HepG2 (cell line): ENCODE results near the gene ARHGEF39. TPM values are rescaled to one million over a fixed set of nuclear protein-coding genes. Genes with fewer than 3 reads are reported as not detected.

Experiments used
- ARNTL ChIP-seq: sonication (generic); formaldehyde crosslinking; IDR thresholded peaks from 2 replicates; pipeline ENCODE4 v1.4.0; 2020; ENCODE audit warnings: mild to moderate bottlenecking, missing genetic modification reagents
- CHD4 ChIP-seq: fragments of 200-600 bp; sonication (generic); IDR thresholded peaks from 2 replicates; pipeline ENCODE4 v1.7.0; 2017; ENCODE audit warnings: mild to moderate bottlenecking, low read length, borderline replicate concordance
- FOXK1 ChIP-seq: sonication (generic); formaldehyde crosslinking; IDR thresholded peaks from 2 replicates; pipeline ENCODE4 v1.4.0; 2020; ENCODE audit warnings: low read depth, missing genetic modification reagents, borderline replicate concordance
- HCFC1 ChIP-seq: fragments of 150-350 bp; IDR thresholded peaks from 2 replicates; pipeline ENCODE4 v1.6.1; 2014; ENCODE audit warnings: low read depth, low read length
- HMGA1 ChIP-seq: sonication (generic); formaldehyde crosslinking; conservative IDR thresholded peaks from 2 replicates; pipeline ENCODE4 v1.4.0; 2020; ENCODE audit warnings: missing genetic modification reagents
- MAFF ChIP-seq: IDR thresholded peaks from 2 replicates; pipeline ENCODE4 v1.6.1; 2011; ENCODE audit warnings: low read depth, low read length, improper control_type of control experiment
- SP1 ChIP-seq, 2 experiments: fragments of 450-650 bp in 1 of 2; sonication (generic) in 1 of 2; formaldehyde crosslinking in 1 of 2; IDR thresholded peaks; 2 replicates each; pipeline versions ENCODE4 v1.4.0 to v1.6.1; 2016 to 2020; ENCODE audit warnings: missing genetic modification reagents in 1 of 2
- SRSF4 ChIP-seq: fragments of 200-400 bp; formaldehyde crosslinking; IDR thresholded peaks from one replicate; pipeline ENCODE4 v1.6.1; 2018; ENCODE audit warnings: mild to moderate bottlenecking, low read depth, low read length, moderate library complexity; ENCODE audit not compliant: poor library complexity, severe bottlenecking
- ZBTB21 ChIP-seq: sonication (generic); formaldehyde crosslinking; IDR thresholded peaks from 2 replicates; pipeline ENCODE4 v1.4.0; 2020; ENCODE audit warnings: missing genetic modification reagents
- ZNF232 ChIP-seq: sonication (generic); formaldehyde crosslinking; IDR thresholded peaks from 2 replicates; pipeline ENCODE4 v1.4.0; 2020; ENCODE audit warnings: missing genetic modification reagents, borderline replicate concordance
- ZNF235 ChIP-seq: sonication (generic); formaldehyde crosslinking; IDR thresholded peaks from 2 replicates; pipeline ENCODE4 v1.8.1; 2023; ENCODE audit warnings: mild to moderate bottlenecking, missing genetic modification reagents, borderline replicate concordance
- ZNF30 ChIP-seq: sonication (generic); formaldehyde crosslinking; IDR thresholded peaks from 2 replicates; pipeline ENCODE4 v1.5.0; 2020; ENCODE audit warnings: mild to moderate bottlenecking, missing genetic modification reagents
- ZNF44 ChIP-seq: sonication (generic); formaldehyde crosslinking; IDR thresholded peaks from 2 replicates; pipeline ENCODE4 v1.5.1; 2020; ENCODE audit warnings: mild to moderate bottlenecking, missing genetic modification reagents
- ZNF496 ChIP-seq: sonication (generic); formaldehyde crosslinking; IDR thresholded peaks from 2 replicates; pipeline ENCODE4 v1.8.1; 2023; ENCODE audit warnings: mild to moderate bottlenecking, moderate library complexity, missing genetic modification reagents; ENCODE audit not compliant: insufficient replicate concordance
- polyA plus RNA-seq, 8 experiments: library from polyadenylated mRNA; depleted of rRNA in 3 of 8; stranded (reverse) in 7 of 8; unstranded in 1 of 8; fragments of >200 nt; fragmentation: Illumina TruSeq in 4 of 8; extraction: Trizol in 4 of 8; gene quantifications; 2 replicates each; pipeline versions ENCODE4 v1.2.1 to v1.2.3, GENCODE V29; 2011 to 2016; ENCODE audit warnings: low read depth in 4 of 8, missing spikeins in 1 of 8, mixed read lengths in 1 of 8; ENCODE audit not compliant: insufficient read depth in 1 of 8
- total RNA-seq, 5 experiments: library from RNA; depleted of rRNA; stranded (reverse); fragments of >200 nt; fragmentation: Illumina TruSeq; extraction: Trizol; gene quantifications; 2 replicates each; pipeline ENCODE4 v1.2.3, GENCODE V29; 2016; ENCODE audit warnings: low read depth in 1 of 5
- TF ChIP-seq, protein P1 (sequence below): sonication (generic); formaldehyde crosslinking; IDR thresholded peaks from 2 replicates; pipeline ENCODE4 v1.5.0; 2020; ENCODE audit warnings: mild to moderate bottlenecking, missing genetic modification reagents
- TF ChIP-seq, protein P2 (sequence below): sonication (generic); formaldehyde crosslinking; IDR thresholded peaks from 2 replicates; pipeline ENCODE4 v1.5.0; 2020; ENCODE audit warnings: missing genetic modification reagents
- TF ChIP-seq, protein P3 (sequence below), 2 experiments: sonication (generic) in 1 of 2; formaldehyde crosslinking in 1 of 2; IDR thresholded peaks; 2 replicates each; pipeline versions ENCODE4 v1.4.0 to v1.6.1; 2018 to 2020; ENCODE audit warnings: missing genetic modification reagents in 2 of 2, borderline replicate concordance in 1 of 2, low read depth in 1 of 2, mild to moderate bottlenecking in 1 of 2, missing biosample characterization in 1 of 2
- TF ChIP-seq, protein P4 (sequence below): sonication (generic); formaldehyde crosslinking; IDR thresholded peaks from 2 replicates; pipeline ENCODE4 v1.8.0; 2022; ENCODE audit warnings: mild to moderate bottlenecking, missing genetic modification reagents, moderate library complexity
- TF ChIP-seq, protein P5 (sequence below): sonication (generic); formaldehyde crosslinking; IDR thresholded peaks from 2 replicates; pipeline ENCODE4 v1.4.0; 2020; ENCODE audit warnings: missing genetic modification reagents

Gene ARHGEF39
- total and polyA plus RNA-seq, 2 of the 13 experiments (the other 11 are each of a cell fraction or from before 2014, with no cell fraction given), result 11.2 to 12.3 TPM

DNA sequence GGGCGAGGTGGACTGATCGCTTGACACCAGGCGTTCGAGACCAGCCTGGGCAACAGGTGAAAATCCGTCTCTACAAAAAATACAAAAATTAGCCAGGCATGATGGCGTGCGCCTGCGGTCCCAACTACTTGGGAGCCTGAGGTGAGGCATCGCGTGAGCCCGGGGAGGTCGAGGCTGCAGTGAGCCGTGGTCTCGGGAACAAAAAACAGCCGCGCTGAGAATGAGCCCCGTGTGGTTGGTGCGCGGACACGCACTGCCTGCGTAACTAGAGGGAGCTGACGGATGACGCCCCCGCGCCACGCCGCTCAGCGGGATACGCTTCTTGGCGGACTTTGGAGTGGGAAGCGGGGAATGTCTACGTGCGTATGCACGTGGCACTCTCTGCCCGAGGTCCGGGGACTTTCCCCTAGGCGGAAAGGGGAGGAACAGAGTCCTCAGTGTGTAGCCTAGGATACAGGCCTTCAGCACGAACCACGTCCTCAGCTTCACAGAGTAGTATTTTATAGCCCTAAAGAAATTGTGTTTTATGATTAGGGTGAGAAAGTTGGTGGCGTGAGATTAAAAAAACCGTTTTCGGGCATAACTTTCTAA lies 7.4 kb downstream of the ARHGEF39 start, which contains the start of gene RMRP (continued):
- no peak for TF ChIP-seq CHD4
- peak; percentile 98 for TF ChIP-seq ARNTL (CRISPR knock-in tag)
- peak; percentile 91 for TF ChIP-seq ZBTB21
- TF ChIP-seq, protein P1, sequence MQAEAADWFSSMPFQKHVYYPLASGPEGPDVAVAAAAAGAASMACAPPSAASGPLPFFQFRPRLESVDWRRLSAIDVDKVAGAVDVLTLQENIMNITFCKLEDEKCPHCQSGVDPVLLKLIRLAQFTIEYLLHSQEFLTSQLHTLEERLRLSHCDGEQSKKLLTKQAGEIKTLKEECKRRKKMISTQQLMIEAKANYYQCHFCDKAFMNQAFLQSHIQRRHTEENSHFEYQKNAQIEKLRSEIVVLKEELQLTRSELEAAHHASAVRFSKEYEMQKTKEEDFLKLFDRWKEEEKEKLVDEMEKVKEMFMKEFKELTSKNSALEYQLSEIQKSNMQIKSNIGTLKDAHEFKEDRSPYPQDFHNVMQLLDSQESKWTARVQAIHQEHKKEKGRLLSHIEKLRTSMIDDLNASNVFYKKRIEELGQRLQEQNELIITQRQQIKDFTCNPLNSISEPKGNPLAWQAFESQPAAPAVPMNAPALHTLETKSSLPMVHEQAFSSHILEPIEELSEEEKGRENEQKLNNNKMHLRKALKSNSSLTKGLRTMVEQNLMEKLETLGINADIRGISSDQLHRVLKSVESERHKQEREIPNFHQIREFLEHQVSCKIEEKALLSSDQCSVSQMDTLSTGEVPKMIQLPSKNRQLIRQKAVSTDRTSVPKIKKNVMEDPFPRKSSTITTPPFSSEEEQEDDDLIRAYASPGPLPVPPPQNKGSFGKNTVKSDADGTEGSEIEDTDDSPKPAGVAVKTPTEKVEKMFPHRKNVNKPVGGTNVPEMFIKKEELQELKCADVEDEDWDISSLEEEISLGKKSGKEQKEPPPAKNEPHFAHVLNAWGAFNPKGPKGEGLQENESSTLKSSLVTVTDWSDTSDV (CRISPR knock-in tag), result peak; percentile 94; the same call in 1 of the 2 replicates
- TF ChIP-seq, protein P2, sequence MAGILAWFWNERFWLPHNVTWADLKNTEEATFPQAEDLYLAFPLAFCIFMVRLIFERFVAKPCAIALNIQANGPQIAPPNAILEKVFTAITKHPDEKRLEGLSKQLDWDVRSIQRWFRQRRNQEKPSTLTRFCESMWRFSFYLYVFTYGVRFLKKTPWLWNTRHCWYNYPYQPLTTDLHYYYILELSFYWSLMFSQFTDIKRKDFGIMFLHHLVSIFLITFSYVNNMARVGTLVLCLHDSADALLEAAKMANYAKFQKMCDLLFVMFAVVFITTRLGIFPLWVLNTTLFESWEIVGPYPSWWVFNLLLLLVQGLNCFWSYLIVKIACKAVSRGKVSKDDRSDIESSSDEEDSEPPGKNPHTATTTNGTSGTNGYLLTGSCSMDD (CRISPR knock-in tag), result peak; percentile 54; the same call in 1 of the 2 replicates
- TF ChIP-seq, protein P3, sequence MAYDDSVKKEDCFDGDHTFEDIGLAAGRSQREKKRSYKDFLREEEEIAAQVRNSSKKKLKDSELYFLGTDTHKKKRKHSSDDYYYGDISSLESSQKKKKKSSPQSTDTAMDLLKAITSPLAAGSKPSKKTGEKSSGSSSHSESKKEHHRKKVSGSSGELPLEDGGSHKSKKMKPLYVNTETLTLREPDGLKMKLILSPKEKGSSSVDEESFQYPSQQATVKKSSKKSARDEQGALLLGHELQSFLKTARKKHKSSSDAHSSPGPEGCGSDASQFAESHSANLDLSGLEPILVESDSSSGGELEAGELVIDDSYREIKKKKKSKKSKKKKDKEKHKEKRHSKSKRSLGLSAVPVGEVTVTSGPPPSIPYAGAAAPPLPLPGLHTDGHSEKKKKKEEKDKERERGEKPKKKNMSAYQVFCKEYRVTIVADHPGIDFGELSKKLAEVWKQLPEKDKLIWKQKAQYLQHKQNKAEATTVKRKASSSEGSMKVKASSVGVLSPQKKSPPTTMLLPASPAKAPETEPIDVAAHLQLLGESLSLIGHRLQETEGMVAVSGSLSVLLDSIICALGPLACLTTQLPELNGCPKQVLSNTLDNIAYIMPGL (CRISPR knock-in tag; IDR thresholded peaks at IDR 0.05; ENCODE audit: borderline replicate concordance in 1 of 2, low read depth in 1 of 2), result peak; percentile 85 to 99
- TF ChIP-seq ZNF235 (CRISPR knock-in tag), result no peak
- TF ChIP-seq ZNF30 (CRISPR knock-in tag), result no peak
- TF ChIP-seq FOXK1 (CRISPR knock-in tag), result peak; percentile 82
- TF ChIP-seq HMGA1 (CRISPR knock-in tag), result no peak
- no peak for TF ChIP-seq MAFF
- no peak for TF ChIP-seq HCFC1
- TF ChIP-seq ZNF44 (CRISPR knock-in tag), result peak; percentile 24; the same call in 1 of the 2 replicates
- TF ChIP-seq ZNF232 (CRISPR knock-in tag), result peak; percentile 93
- TF ChIP-seq ZNF496 (CRISPR knock-in tag), result no peak
- TF ChIP-seq, protein P4, sequence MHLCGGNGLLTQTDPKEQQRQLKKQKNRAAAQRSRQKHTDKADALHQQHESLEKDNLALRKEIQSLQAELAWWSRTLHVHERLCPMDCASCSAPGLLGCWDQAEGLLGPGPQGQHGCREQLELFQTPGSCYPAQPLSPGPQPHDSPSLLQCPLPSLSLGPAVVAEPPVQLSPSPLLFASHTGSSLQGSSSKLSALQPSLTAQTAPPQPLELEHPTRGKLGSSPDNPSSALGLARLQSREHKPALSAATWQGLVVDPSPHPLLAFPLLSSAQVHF (CRISPR knock-in tag), result no peak; the same call in none of the 2 replicates
- TF ChIP-seq SRSF4, result no peak
- TF ChIP-seq SP1 (IDR thresholded peaks at IDR 0.05), result no peak
- peak; percentile 56; the same call in 1 of the 2 replicates for TF ChIP-seq SP1 (CRISPR knock-in tag; IDR thresholded peaks at IDR 0.05)
- TF ChIP-seq, protein P5, sequence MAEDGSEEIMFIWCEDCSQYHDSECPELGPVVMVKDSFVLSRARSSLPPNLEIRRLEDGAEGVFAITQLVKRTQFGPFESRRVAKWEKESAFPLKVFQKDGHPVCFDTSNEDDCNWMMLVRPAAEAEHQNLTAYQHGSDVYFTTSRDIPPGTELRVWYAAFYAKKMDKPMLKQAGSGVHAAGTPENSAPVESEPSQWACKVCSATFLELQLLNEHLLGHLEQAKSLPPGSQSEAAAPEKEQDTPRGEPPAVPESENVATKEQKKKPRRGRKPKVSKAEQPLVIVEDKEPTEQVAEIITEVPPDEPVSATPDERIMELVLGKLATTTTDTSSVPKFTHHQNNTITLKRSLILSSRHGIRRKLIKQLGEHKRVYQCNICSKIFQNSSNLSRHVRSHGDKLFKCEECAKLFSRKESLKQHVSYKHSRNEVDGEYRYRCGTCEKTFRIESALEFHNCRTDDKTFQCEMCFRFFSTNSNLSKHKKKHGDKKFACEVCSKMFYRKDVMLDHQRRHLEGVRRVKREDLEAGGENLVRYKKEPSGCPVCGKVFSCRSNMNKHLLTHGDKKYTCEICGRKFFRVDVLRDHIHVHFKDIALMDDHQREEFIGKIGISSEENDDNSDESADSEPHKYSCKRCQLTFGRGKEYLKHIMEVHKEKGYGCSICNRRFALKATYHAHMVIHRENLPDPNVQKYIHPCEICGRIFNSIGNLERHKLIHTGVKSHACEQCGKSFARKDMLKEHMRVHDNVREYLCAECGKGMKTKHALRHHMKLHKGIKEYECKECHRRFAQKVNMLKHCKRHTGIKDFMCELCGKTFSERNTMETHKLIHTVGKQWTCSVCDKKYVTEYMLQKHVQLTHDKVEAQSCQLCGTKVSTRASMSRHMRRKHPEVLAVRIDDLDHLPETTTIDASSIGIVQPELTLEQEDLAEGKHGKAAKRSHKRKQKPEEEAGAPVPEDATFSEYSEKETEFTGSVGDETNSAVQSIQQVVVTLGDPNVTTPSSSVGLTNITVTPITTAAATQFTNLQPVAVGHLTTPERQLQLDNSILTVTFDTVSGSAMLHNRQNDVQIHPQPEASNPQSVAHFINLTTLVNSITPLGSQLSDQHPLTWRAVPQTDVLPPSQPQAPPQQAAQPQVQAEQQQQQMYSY (CRISPR knock-in tag), result 0 out of 2 replicates have a peak, but pooled peaks have one; percentile 72
